GM19025 (cell line): ENCODE data around the gene EAF1.
"Not testable (repeated sequence)": the region's sequence is repeated elsewhere in the genome, so short reads cannot be mapped to it uniquely, and the experiment has no call there.

Source experiments
- ATAC-seq: cut with Tn5 transposase; IDR thresholded peaks from one replicate; pipeline ENCODE4 v1.9.1; 2021; ENCODE audit warnings: mild to moderate bottlenecking, low read depth, moderate library complexity; ENCODE audit not compliant: unreplicated experiment

The EAF1 gene

DNA sequence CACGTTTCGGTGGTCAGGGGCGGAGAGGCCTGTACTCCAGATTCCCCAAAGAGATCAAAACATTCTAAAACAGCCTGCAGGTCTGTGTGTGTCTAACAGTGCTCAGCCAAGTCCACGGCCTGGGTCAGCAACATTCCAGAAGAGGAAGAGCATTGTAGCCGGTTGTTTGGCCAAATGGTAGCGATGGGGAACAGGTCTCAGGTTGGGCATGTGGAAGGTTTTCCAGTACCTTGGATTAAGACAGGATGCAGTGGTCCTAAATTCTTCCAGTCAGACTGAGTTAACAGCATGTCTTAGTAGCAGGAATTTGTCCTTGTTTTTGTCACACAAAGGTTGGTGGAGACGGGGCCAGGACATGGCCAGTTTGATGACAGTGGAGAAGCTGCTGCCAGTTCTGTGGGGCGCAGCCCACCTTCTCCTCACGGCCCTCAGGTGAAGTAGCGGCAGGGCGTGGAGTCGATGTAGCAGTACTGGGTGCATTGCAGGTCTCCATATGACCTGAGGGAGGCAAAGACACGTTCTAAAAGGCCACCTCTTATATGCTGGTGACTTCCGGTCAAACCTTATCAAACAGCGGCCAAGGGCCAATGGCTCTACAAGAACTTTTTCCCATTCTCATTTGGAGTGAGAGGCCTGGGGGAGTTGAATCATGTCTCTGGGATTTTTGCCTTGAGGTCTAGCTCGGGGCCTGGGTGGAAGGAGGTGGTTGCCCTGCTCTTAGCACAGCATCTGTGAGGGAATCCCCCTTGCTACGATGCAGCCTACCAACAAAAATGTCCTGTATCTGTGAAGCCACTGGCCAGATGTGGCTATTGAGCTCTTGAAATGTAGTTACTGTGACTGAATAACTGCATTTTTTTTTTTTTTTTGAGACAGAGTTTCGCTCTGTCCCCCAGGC is 24.1 kb downstream of the EAF1 start:
- no peak for ATAC-seq

DNA sequence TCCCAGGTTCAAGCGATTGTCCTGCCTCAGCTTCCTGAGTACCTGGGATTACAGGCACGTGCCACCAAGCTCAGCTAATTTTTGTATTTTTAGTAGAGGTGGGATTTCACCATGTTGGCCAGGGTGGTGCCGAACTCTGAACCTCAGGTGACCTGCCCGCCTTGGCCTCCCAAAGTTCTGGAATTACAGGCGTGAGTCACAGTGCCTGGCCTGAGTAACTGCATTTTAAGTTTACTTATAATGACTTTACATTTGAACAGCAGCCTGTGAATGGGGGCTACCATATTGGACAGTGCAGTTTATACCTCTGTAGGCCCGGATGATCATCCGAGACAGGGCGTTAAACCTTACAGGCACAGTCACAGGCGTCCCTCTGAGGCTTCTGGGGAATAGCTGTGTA is 24.8 kb downstream of the EAF1 start:
- ATAC-seq: no peak

DNA sequence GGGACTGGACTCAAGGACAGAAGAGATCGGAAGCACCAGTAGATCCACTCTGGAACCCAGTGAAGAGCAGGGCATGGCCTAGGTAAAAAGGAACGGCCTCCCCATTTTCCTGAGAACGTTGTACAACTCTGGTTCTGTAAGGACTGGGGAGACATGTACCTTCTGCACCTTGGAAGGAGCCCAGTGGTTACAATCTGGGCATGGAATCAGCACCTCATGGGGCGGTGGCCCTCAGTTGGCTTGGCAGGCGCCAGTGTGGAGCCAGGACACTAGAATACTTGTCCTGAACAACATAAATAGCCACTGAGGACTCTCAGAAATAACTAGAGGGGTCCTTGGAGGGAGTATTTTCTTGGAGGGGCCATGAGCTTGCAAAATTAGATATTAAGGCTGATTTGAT is 25.6 kb downstream of the EAF1 start:
- ATAC-seq: no peak

DNA sequence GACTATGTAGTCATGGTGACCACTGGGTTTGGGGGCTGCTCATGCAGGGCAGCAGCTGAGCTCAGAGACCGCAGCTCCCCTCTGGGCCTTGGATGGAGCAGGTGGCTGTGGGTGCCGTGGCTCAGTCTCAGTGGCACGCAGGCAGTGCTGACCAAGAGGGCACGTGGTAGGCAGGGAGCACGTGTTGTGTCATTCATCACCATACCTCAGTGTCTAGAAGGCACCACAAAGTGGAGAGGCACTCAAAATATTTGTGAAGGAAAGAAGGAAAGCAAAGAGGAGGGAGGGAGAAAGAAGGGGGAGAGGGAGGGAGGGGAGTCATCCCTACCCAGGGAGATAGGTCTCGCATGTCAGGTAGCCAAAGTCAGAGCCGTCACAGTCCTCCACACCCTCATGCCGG is 26.1 kb downstream of the EAF1 start:
- ATAC-seq: no peak

DNA sequence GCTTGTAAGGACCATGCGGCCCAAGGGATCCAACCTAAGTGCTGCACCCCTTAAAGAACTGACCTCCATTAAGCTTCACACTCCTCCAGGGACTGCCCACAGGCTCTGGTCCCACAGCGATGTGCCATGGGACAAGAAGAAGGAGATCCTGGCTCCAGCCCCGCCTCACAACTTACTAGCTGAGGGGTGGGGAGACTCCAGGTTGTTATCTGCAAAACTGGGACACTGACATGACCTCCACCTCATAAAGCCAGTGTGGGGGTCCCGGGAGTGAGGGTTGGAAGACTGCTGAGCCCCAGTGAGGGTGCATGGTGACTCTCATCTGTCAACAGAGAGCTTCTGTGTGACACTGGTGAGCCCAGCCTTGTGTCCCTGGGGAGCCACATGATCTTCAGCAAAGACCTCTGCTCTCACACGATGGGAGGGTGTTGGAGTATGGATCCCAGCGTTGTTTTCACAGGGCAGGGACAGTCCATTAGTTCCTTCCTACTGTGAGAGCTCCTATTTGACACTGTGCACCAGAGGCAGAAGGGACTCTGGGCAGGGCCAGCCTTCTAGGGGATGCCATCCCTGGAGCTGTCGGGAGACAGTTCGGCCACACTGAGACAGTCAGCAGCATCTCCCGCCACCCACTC is 26.7 kb downstream of the EAF1 start:
- no peak for ATAC-seq

DNA sequence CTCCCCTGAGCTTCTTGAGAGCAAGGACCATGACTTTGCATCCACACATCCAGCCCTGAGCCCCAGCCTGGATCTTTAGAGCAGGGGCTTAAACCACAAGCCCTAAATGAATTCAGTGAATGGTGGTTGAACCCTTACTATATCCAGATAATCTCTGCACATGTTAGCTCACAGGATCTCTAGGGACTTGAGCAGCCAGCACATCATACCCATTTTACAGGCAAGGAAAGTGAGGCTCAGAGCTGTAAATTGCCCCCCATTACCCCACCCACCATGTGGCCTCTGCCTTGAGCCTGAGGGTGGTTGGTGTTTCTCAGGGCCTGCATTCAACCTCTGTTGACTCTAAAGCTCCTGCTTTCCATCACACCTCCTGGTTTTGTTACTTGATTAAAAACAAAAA is 27.6 kb downstream of the EAF1 start:
- no peak for ATAC-seq

DNA sequence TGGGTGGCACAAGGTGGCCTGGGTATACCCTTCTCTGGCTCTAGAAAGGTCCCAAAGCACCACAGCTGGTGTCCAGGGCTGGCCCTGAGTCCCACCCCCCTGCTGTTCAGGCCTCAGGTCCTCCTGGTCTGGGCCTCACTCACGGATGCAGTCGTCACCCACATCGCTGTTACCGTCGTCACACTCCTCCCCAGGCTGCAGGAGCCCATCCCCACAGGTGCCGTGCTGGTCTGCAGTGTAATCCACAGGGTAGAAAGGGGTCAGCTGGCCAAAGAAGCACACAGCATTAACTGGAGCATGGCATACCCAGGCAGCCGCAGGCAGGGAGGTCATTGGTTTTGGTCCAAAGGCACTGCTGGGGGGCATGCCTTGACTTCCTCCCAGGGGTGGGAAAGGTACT is 28.4 kb downstream of the EAF1 start:
- no peak for ATAC-seq

DNA sequence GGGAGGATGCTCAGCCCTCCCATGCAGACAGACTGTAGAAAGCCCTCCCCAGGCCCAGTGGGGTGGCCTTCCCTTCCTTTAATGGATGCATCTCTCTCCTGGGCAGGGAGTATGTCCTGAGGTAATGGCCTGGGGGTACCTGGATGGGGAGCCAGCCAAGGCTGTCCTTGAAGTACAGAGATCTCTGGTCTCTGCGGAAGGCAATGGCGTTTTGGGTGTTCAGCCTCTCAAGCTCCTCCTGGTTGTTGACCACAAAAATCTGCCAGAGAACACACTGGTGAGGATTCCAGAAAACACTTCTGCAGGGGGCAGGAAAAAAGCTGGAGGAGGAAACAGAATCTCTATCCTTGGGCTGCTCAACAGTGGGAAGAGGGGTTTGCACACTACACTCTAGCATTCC is 28.9 kb downstream of the EAF1 start:
- no peak for ATAC-seq

DNA sequence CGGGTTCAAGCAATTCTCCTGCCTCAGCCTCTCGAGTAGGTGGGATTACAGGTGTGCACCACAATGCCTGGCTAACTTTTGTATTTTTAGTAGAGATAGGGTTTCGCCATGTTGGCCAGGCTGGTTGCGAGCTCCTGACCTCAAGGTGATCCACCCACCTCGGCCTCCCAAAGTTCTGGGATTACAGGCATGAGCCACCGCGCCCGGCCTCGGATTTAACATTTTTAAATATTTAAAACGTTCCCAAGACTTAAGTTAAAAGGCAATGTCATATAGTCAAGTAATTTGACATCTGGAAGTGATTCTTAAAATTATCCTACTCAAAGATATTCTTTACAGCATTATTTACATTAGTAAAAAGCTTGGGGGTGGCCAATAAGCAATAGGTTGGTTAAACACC is 29.5 kb downstream of the EAF1 start:
- not testable (repeated sequence) for ATAC-seq

DNA sequence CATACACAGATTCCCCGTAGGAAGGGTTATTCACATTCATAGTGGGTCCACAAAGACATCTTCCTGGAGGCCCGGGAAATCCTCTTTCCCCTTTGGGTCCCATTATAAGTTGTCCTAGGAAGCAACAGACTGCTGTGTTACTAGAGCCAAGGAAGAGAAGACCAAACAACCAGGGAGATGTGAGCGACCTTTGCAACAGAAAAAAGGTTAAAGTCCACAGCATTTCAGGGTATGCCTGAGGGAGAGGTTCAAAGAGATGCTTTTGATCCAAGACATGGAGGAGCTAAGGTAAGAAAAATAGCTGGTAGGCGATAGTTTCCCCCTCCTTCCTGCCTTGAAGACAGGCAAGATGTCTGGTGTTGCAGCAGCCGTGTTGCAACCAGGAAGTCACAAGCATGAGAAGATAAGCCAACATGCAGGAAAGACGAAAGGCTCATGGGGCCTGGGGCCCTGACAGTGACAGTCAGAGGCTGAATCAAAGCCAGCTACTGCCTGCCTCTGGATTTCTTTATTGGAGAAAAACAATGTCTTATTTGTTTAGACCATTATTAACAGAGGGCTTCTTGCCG is 30.9 kb downstream of the EAF1 start:
- ATAC-seq: no peak

DNA sequence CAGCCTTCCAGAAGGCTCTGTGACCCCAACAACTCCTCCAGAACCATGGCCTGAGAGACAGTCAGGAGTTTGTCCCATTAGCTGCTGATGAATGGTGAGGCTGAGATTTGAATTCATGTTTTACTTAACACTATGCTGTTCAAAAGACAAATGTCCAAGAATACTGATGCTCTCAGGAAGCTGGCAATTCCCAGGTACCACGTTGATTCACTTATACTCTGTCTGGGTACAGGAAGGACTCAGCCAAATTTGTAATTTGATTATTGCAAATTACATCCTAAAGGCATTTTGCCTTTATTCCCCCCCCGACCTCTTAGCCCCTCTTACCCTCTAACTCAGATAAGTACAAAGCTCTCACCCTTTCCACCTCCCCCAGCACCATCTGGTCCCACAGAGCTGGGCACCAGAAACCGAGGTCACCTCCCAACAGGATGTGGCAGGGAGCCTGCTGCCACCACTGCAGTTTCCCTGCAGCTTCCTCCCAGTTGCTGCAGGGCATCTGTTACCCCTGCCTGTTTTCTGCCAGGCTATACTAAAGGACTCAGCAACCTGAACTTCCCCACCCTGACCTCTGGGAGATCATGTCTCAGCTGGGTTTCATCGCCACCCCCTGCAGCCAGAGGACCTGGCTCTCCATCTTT is 33.6 kb downstream of the EAF1 start:
- no peak for ATAC-seq

DNA sequence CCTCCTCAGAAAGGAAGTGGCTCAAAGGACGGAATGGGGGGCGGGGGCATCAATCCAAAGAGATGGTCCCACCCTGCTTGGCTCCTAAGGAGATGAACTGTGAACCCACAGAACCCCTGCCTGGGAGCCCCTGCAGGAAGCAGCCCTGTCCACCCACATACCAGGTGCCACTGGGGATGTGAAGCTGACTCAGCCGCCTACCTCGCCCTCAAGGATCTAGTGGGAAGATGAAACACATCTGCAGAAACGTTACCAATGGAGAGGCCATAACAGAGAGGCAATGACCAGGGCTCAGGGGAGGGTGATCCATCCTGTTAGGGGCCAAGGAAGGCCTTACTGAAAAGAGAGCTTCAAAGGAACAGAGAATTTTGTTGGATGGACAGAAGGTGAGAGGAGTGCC is 35.1 kb downstream of the EAF1 start:
- no peak for ATAC-seq

DNA sequence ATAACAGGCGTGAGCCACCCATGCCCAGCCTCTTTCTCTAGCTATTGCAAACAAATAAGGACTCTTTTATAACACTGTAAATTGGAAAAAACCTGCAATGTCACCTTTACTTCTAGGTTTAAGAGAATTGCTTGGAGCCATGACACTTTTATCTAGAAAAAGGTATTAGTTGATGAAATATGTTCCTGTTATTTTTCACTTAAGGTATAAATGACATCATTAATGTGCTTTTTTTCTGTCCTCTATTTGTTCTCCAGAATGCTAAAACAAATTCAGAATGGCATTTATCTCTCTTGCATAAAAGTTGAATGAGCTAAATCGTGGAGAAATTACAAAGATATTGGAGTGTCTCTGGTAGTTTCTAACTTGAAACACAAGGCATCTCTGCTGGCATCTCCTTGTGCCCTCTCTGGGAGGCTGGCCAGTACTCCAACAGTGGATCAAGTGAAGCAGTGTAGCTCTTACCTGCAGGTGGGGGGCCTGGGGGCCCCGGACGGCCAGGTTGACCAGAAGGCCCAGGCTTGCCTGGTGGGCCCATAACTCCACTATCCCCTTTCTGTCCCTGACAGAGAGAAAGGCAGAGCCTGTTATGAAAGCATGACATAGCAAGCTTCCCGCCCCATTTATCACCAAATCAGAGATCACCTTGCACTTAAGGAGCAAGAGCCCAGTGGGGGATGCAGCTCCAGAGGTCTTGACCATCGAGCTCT is 38.6 kb downstream of the EAF1 start:
- ATAC-seq: no peak

DNA sequence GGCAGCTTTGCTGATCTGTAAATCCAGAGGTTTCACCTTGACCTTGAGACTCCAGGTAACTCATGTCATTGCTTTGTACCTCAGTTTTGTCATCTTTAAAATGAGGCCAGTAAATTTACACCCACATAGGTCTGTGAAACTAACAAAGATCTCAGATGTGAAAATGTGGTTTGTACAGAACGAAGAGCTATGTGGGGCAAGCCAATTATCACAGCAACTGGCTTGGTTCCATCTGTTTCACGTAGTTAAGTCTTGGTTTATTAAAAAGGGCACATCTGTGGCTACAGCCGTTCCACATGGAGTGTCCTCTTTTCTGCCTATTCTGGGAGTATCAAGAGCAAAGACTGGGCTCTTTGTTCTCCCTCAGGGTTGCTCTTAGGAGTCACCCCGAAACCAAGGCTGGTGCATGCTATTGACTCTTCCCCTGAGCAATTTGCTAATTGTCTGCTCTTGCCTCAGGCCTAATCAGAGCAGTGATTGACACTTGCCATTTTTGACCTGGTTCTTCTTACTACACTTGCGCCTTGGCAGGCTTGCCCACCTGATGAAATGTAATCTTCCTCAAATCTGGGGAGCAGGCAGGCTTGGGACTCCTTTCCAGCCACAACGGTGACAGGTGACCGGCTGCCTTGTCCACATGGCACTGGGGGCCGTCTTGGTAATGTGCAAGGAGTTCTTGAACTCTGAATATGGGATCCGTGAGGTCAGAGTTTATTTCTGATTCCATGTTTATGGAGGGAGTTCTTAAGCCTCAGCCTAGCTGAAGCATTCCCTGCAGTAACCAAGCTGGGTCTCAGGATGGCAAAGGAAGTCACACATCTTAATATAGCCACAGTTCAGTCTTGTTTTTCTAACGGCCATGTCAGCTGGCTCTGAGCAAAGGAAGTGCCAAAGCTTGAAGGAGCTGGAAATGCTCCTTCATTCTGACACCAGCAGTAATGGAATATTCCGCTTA is 40.1 kb downstream of the EAF1 start:
- ATAC-seq: no peak

DNA sequence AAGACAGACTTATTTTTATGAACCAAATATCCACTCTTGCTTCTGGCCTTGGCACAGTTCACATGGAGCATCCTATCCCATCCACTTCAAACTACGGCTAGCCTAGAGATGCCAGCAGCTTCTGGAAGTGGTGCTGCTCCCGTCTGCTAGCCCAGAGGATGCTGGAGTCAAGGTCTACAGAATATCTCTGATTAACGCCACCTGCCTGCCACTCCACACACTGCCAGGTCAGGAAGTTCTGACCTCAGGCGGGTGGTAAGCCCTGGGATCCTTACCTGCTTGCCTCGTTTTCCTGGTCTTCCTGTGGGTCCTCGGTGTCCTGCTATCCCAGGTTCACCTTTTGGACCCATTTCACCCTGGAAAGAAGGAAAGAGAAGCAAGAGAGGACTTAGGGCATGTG is 42.9 kb downstream of the EAF1 start:
- ATAC-seq: no peak

DNA sequence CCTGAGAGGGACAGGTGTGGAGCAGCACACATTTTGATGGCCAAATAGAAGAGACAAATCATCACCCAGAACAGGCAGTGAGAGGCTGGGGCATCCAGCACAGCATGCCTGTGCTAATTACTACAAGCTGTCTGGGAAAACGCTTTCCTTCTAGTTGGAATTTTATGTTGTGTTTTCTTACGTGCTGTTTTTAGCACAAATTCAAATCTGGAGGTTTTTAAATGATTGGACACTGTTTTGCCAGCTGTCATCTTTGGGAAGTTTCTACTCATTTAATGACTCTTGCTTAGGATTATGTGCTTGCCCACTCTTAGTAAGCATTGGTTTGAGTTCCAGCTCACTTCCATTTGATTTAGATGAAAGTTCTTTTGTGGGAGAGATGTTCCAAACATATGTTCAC is 43.5 kb downstream of the EAF1 start:
- ATAC-seq: no peak

DNA sequence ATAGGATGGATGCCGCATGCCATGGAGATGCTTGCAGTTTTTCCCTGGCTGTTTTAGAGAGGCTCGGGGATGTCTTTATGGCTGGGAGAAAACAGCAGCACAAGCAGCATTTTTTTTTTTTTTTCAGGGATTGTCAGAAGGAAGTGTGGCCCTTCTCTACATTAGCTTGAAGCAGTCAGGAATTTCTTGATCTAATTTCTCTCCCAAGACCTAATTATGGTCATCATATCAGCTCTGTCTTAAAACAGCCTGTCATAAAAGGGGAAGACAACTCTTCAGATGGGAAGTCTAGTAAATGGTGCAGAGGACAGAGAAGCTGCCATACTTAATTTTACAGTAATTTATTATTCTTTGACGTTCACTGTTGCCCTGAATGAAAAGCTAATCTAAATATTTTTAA is 44.5 kb downstream of the EAF1 start:
- ATAC-seq: no peak

DNA sequence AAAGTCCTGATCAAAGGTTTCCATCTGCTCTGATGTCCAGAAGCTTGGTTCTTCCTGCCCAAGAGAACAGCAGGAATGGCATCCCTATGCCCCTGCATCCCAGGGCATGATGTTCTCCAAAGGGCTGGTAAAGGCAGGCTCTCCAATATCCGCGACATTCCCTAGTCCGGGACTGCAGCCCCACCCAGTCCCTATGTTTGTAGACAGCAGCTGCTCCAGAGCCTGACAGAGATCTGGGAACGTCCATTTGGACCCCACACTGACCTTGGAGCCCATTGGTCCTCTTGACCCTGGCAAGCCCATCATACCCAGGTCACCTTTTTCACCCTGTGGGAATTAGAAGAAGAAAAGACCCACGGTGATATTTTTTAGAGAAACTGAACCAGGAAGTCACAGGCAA is 47.8 kb downstream of the EAF1 start:
- ATAC-seq: no peak

DNA sequence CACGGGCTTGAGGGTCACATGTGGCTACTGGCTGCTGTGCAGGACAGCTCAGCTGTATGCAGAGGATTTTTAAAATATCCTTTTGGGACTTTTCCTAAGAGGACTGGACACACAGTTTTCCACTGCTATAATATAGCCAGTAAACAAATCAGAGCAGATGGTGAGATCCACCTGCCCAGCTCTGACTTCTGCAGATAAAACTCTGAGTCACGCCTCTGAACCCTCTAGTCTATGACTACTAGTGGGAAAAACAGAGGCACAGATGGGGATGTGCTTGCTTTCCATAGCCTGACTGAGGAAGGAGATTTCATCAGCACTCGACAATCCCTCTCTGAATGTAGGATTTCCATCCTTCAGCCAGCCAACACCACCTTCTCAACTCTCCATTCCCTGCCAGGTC is 49.0 kb downstream of the EAF1 start:
- no peak for ATAC-seq
